Neural progenitor cell (in vitro differentiated cells): ENCODE measurements around the gene GALC. TPM values are rescaled to one million over a fixed set of nuclear protein-coding genes. Genes with fewer than 3 reads are reported as not detected.

Experiments used
- DNase-seq: peaks from one replicate; pipeline ENCODE4 v3.0.0-alpha.2; 2016; ENCODE audit warnings: low spot score
- H2AFZ ChIP-seq: fragments of 200-600 bp; sonication (generic); replicated peaks from 2 replicates; pipeline ENCODE4 v1.6.1; 2016; ENCODE audit warnings: antibody characterized with exemption
- H3F3A ChIP-seq: fragments of 200-600 bp; sonication (generic); 2 replicates; pipeline ENCODE4 v1.6.1; 2016; ENCODE audit warnings: antibody characterized with exemption, low read depth
- H3K27ac ChIP-seq: fragments of 200-600 bp; sonication (generic); 2 replicates; pipeline ENCODE4 v1.5.1; 2016; ENCODE audit warnings: mild to moderate bottlenecking
- H3K27me3 ChIP-seq: fragments of 200-600 bp; sonication (generic); 2 replicates; pipeline ENCODE4 v1.6.1; 2016; ENCODE audit warnings: mild to moderate bottlenecking, moderate library complexity
- H3K36me3 ChIP-seq: fragments of 200-600 bp; sonication (generic); 2 replicates; pipeline ENCODE4 v1.5.1; 2016
- H3K4me1 ChIP-seq: fragments of 200-600 bp; sonication (generic); 2 replicates; pipeline ENCODE4 v1.6.1; 2016; ENCODE audit warnings: mixed run types
- H3K4me2 ChIP-seq: fragments of 200-600 bp; sonication (generic); 2 replicates; pipeline ENCODE4 v1.6.1; 2016
- H3K4me3 ChIP-seq: fragments of 200-600 bp; sonication (generic); 2 replicates; pipeline ENCODE4 v1.5.1; 2016
- H3K79me2 ChIP-seq: fragments of 200-600 bp; sonication (generic); 2 replicates; pipeline ENCODE4 v1.6.1; 2016; ENCODE audit warnings: low read depth
- H3K9ac ChIP-seq: fragments of 200-600 bp; sonication (generic); 2 replicates; pipeline ENCODE4 v1.6.1; 2016
- H3K9me3 ChIP-seq: fragments of 200-600 bp; sonication (generic); 2 replicates; pipeline ENCODE4 v1.5.1; 2016; ENCODE audit warnings: low read depth
- H4K20me1 ChIP-seq: fragments of 200-600 bp; sonication (generic); 2 replicates; pipeline ENCODE4 v1.6.1; 2016; ENCODE audit warnings: low read depth
- H3K27ac Mint-ChIP-seq: 3 replicates; pipeline ENCODE4 v1.8.0; 2021; ENCODE audit warnings: mixed read lengths
- H3K27me3 Mint-ChIP-seq: 2 replicates; pipeline ENCODE4 v1.8.0; 2022; ENCODE audit warnings: low read depth, mild to moderate bottlenecking, inconsistent platforms, moderate library complexity, mixed read lengths; ENCODE audit not compliant: insufficient read depth
- H3K36me3 Mint-ChIP-seq: 3 replicates; pipeline ENCODE4 v1.8.0; 2021; ENCODE audit warnings: mixed read lengths
- H3K4me1 Mint-ChIP-seq: 3 replicates; pipeline ENCODE4 v1.8.0; 2021; ENCODE audit warnings: mixed read lengths
- H3K4me3 Mint-ChIP-seq: 3 replicates; pipeline ENCODE4 v1.8.0; 2021; ENCODE audit warnings: mild to moderate bottlenecking, moderate library complexity, mixed read lengths
- H3K9me3 Mint-ChIP-seq: 3 replicates; pipeline ENCODE4 v1.8.0; 2020; ENCODE audit warnings: mixed read lengths
- CTCF ChIP-seq: fragments of 200-600 bp; sonication (generic); IDR thresholded peaks from 2 replicates; pipeline ENCODE4 v1.5.1; 2017; ENCODE audit warnings: antibody characterized with exemption, mild to moderate bottlenecking
- EZH2 ChIP-seq: fragments of 200-600 bp; sonication (generic); IDR thresholded peaks from 2 replicates; pipeline ENCODE4 v1.6.1; 2017; ENCODE audit warnings: antibody characterized with exemption, mild to moderate bottlenecking, moderate library complexity
- EZH2phosphoT487 ChIP-seq: fragments of 200-600 bp; sonication (generic); IDR thresholded peaks from 2 replicates; pipeline ENCODE4 v1.6.1; 2017; ENCODE audit warnings: antibody characterized with exemption
- total RNA-seq: library from RNA; depleted of rRNA; stranded (reverse); fragments of >200 nt; gene quantifications from 2 replicates; pipeline ENCODE4 v1.2.3, GENCODE V29; 2015; ENCODE audit warnings: low replicate concordance

GALC gene
- total RNA-seq, 1 donor from 2014 or later, result 30.8 TPM

GRCh38 chr14:88008039-88008742 lies 15.2 kb upstream of the GALC start:
- H3K36me3 ChIP-seq, result no peaks in the 10 kb centered on the region
- H3K36me3 Mint-ChIP-seq, result no peaks in the 10 kb centered on the region
- no peak overlapping the region for H3K27ac ChIP-seq
- no peak overlapping the region for H3K4me2 ChIP-seq
- H3K79me2 ChIP-seq, result no peaks in the 10 kb centered on the region
- no peaks in the 10 kb centered on the region for H3K27me3 Mint-ChIP-seq
- H3K4me3 ChIP-seq, result no peak overlapping the region
- TF ChIP-seq EZH2 (no peak), EZH2phosphoT487 (no peak), CTCF (no peak)
- no peaks in the 10 kb centered on the region for H3K4me1 ChIP-seq
- H3K4me1 Mint-ChIP-seq, result no peaks in the 10 kb centered on the region
- H2AFZ ChIP-seq, result no peak overlapping the region
- H3K27ac Mint-ChIP-seq, result no peak overlapping the region
- no peaks in the 10 kb centered on the region for H3K9me3 Mint-ChIP-seq
- no peak for DNase-seq
- H3K9me3 ChIP-seq, result no peaks in the 10 kb centered on the region
- no peak overlapping the region for H3K4me3 Mint-ChIP-seq
- no peaks in the 10 kb centered on the region for H3F3A ChIP-seq
- H3K9ac ChIP-seq, result no peak overlapping the region
- no peaks in the 10 kb centered on the region for H4K20me1 ChIP-seq
- no peaks in the 10 kb centered on the region for H3K27me3 ChIP-seq

- Histone ChIP-seq H3K4me2 (no peak overlapping the region), H3F3A (no peaks in the 10 kb centered on the region), H3K4me3 (no peak overlapping the region), H3K9ac (no peak overlapping the region), H3K4me1 (no peaks in the 10 kb centered on the region), H3K27ac (no peak overlapping the region), H3K27me3 (no peaks in the 10 kb centered on the region), H3K79me2 (no peaks in the 10 kb centered on the region), H4K20me1 (no peaks in the 10 kb centered on the region), H3K36me3 (no peaks in the 10 kb centered on the region), H2AFZ (no peak overlapping the region), H3K9me3 (no peaks in the 10 kb centered on the region)
- Mint-ChIP-seq H3K9me3 (no peaks in the 10 kb centered on the region), H3K4me3 (no peak overlapping the region), H3K36me3 (no peaks in the 10 kb centered on the region), H3K27me3 (no peaks in the 10 kb centered on the region), H3K4me1 (no peaks in the 10 kb centered on the region), H3K27ac (no peak overlapping the region)
- DNase-seq, result no peak
- TF ChIP-seq CTCF, result no peak
- no peak for TF ChIP-seq EZH2phosphoT487
- TF ChIP-seq EZH2, result no peak
Observed at GRCh38 chr14:88007608-88008007, 14.6 kb upstream of the GALC start.

- Mint-ChIP-seq H3K36me3 (no peaks in the 10 kb centered on the region), H3K4me3 (no peak overlapping the region), H3K4me1 (no peaks in the 10 kb centered on the region), H3K9me3 (no peaks in the 10 kb centered on the region), H3K27ac (no peak overlapping the region), H3K27me3 (no peaks in the 10 kb centered on the region)
- Histone ChIP-seq H3K4me1 (no peaks in the 10 kb centered on the region), H3K4me2 (no peak overlapping the region), H3K36me3 (no peaks in the 10 kb centered on the region), H3K9ac (no peak overlapping the region), H3K79me2 (no peaks in the 10 kb centered on the region), H2AFZ (no peak overlapping the region), H4K20me1 (no peaks in the 10 kb centered on the region), H3K9me3 (no peaks in the 10 kb centered on the region), H3K4me3 (no peak overlapping the region), H3K27ac (no peak overlapping the region), H3K27me3 (no peaks in the 10 kb centered on the region), H3F3A (no peaks in the 10 kb centered on the region)
- no peak for DNase-seq
- TF ChIP-seq EZH2 (no peak), CTCF (no peak)
Observed at GRCh38 chr14:88005978-88006851, 13.2 kb upstream of the GALC start.
